ENCODE results near the gene SUSD6. TPM values are rescaled to one million over a fixed set of nuclear protein-coding genes. Genes with fewer than 3 reads are reported as not detected.

Gene SUSD6
- total and polyA plus RNA-seq, 9 of the 15 experiments (the other 6 are each of a cell fraction or from before 2014, with no cell fraction given) = 2.9 to 20.7 (median 5.6) TPM

GRCh38 chr14:69640931-69641330 is 29.5 kb downstream of the SUSD6 start (continued):
- TF ChIP-seq, protein P1, sequence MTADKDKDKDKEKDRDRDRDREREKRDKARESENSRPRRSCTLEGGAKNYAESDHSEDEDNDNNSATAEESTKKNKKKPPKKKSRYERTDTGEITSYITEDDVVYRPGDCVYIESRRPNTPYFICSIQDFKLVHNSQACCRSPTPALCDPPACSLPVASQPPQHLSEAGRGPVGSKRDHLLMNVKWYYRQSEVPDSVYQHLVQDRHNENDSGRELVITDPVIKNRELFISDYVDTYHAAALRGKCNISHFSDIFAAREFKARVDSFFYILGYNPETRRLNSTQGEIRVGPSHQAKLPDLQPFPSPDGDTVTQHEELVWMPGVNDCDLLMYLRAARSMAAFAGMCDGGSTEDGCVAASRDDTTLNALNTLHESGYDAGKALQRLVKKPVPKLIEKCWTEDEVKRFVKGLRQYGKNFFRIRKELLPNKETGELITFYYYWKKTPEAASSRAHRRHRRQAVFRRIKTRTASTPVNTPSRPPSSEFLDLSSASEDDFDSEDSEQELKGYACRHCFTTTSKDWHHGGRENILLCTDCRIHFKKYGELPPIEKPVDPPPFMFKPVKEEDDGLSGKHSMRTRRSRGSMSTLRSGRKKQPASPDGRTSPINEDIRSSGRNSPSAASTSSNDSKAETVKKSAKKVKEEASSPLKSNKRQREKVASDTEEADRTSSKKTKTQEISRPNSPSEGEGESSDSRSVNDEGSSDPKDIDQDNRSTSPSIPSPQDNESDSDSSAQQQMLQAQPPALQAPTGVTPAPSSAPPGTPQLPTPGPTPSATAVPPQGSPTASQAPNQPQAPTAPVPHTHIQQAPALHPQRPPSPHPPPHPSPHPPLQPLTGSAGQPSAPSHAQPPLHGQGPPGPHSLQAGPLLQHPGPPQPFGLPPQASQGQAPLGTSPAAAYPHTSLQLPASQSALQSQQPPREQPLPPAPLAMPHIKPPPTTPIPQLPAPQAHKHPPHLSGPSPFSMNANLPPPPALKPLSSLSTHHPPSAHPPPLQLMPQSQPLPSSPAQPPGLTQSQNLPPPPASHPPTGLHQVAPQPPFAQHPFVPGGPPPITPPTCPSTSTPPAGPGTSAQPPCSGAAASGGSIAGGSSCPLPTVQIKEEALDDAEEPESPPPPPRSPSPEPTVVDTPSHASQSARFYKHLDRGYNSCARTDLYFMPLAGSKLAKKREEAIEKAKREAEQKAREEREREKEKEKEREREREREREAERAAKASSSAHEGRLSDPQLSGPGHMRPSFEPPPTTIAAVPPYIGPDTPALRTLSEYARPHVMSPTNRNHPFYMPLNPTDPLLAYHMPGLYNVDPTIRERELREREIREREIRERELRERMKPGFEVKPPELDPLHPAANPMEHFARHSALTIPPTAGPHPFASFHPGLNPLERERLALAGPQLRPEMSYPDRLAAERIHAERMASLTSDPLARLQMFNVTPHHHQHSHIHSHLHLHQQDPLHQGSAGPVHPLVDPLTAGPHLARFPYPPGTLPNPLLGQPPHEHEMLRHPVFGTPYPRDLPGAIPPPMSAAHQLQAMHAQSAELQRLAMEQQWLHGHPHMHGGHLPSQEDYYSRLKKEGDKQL (CRISPR knock-in tag; IDR thresholded peaks at IDR 0.05; ENCODE audit: borderline replicate concordance) = no peak
- TF ChIP-seq ILK (tag; IDR thresholded peaks at IDR 0.05; ENCODE audit: borderline replicate concordance, low read depth) (no peak), HEY1 (CRISPR knock-in tag; IDR thresholded peaks at IDR 0.05; ENCODE audit: borderline replicate concordance) (no peak), DIDO1 (tag; IDR thresholded peaks at IDR 0.05; ENCODE audit: low read depth) (no peak), FOXJ3 (CRISPR knock-in tag; IDR thresholded peaks at IDR 0.05) (no peak), HCFC1 (IDR thresholded peaks at IDR 0.05; ENCODE audit: low read depth, low read length) (no peak), STAG1 (CRISPR knock-in tag; IDR thresholded peaks at IDR 0.05; ENCODE audit: borderline replicate concordance) (no peak), ZFPM2 (CRISPR knock-in tag; IDR thresholded peaks at IDR 0.05) (no peak), NCOA4 (IDR thresholded peaks at IDR 0.05; ENCODE audit: partially characterized antibody) (no peak), TRIM28 (IDR thresholded peaks at IDR 0.05) (peak; percentile 98), ZFP30 (CRISPR knock-in tag; IDR thresholded peaks at IDR 0.05; ENCODE audit: borderline replicate concordance) (no peak), UBTF (IDR thresholded peaks at IDR 0.05; ENCODE audit: borderline replicate concordance in 1 of 2, low read depth in 2 of 2, low read length in 2 of 2) (no peak), ZBTB17 (CRISPR knock-in tag; IDR thresholded peaks at IDR 0.05) (no peak), PHF21A (IDR thresholded peaks at IDR 0.05; ENCODE audit: borderline replicate concordance, low read depth) (no peak), HDAC1 (IDR thresholded peaks at IDR 0.05) (0 out of 4 replicates have a peak, but pooled peaks of 1 of the 2 experiments have one; percentile 44), TAF15 (IDR thresholded peaks at IDR 0.05; ENCODE audit: low read depth, low read length) (no peak)
- TF ChIP-seq, protein P2, sequence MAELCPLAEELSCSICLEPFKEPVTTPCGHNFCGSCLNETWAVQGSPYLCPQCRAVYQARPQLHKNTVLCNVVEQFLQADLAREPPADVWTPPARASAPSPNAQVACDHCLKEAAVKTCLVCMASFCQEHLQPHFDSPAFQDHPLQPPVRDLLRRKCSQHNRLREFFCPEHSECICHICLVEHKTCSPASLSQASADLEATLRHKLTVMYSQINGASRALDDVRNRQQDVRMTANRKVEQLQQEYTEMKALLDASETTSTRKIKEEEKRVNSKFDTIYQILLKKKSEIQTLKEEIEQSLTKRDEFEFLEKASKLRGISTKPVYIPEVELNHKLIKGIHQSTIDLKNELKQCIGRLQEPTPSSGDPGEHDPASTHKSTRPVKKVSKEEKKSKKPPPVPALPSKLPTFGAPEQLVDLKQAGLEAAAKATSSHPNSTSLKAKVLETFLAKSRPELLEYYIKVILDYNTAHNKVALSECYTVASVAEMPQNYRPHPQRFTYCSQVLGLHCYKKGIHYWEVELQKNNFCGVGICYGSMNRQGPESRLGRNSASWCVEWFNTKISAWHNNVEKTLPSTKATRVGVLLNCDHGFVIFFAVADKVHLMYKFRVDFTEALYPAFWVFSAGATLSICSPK (IDR thresholded peaks at IDR 0.05; ENCODE audit: borderline replicate concordance) = no peak
- TF ChIP-seq, protein P3, sequence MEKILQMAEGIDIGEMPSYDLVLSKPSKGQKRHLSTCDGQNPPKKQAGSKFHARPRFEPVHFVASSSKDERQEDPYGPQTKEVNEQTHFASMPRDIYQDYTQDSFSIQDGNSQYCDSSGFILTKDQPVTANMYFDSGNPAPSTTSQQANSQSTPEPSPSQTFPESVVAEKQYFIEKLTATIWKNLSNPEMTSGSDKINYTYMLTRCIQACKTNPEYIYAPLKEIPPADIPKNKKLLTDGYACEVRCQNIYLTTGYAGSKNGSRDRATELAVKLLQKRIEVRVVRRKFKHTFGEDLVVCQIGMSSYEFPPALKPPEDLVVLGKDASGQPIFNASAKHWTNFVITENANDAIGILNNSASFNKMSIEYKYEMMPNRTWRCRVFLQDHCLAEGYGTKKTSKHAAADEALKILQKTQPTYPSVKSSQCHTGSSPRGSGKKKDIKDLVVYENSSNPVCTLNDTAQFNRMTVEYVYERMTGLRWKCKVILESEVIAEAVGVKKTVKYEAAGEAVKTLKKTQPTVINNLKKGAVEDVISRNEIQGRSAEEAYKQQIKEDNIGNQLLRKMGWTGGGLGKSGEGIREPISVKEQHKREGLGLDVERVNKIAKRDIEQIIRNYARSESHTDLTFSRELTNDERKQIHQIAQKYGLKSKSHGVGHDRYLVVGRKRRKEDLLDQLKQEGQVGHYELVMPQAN (IDR thresholded peaks at IDR 0.05; ENCODE audit: borderline replicate concordance) = no peak
